ENCODE results near the gene IKBKG.
"Not testable (repeated sequence)": the region's sequence is repeated elsewhere in the genome, so short reads cannot be mapped to it uniquely, and the experiment has no call there.

IKBKG gene

DNA sequence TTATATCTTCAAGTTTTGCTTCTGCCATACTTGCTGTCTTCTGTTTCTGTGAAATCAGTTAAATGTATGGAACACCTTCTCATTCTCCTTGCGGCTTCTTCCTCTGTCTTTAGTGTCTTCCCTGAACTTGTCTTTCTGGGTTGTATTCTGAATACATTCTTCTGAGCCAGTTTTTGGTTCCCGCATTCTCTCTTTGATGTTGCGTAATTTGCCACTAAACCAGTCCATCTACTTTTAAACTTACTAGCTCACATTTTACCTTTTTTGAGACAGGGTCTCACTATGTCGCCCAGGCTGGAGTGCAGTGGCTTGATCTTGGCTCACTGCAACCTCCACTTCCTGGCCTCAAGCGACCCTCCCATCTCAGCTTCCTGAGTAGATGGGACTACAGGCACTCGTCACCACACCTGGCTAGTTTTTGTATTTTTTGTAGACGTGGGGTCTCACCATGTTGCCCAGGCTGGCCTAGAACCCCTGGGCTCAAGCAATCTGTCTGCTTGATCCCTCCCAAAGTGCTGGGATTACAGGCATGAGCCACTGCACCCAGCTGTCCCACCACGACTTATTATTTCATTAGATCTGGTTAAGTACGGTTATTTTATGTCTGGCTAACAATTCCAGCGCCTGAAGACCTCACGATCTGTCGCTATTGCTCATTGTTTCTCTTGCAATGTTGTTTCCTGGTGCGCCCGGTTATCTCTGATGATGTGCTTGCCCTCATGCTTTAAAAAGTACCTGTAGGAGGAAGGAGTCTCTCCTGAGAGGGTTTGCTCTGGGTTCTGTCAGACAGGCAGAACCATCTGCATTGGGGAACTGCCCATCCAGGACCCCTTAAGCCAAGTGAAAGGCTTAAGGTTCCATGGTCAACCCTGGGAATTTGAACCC is 21.6 kb upstream of the IKBKG start:
- no peak for DNase-seq
- intact Hi-C loops (cut with DNase I), result no loop called here

DNA sequence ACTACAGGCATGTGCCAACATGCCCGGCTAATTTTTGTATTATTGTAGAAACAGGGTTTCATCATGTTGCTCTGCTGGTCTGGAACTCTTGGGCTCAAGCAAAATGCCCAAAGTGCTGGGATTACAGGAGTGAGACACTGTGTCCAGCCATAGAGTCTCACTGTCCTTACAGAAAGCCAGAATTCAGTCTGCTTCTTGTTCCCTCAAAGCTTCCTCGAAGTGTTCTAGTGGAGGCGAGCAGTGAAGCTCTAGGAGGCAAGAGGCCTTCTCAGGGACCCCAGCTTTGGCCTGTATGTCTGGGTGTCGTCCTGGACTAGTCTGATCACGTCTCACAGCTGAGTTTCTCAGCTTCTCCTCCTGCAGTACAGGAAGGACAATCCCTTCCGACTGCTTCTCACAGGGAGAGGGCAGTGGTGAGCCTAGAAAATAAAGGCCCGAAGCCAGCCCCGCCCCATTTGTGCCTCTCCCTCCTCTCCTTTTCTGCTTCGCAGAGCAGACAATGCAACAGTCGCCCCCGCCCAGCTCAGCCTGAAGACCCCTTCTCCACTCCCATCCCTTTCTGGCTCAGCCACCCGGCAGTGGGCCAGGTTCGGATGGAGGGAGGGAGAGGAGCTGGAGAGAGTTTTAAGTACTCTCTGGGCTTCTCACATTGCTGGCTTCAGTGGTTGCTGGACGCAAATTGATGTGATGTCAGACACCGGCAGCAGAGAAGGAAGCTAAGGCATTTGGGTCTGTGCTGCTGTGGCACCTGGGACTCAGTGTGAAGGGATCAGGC is 20.3 kb upstream of the IKBKG start:
- peak; percentile 49 to 96 (median 72) for DNase-seq
- intact Hi-C loops (cut with DNase I), result no loop called here

DNA sequence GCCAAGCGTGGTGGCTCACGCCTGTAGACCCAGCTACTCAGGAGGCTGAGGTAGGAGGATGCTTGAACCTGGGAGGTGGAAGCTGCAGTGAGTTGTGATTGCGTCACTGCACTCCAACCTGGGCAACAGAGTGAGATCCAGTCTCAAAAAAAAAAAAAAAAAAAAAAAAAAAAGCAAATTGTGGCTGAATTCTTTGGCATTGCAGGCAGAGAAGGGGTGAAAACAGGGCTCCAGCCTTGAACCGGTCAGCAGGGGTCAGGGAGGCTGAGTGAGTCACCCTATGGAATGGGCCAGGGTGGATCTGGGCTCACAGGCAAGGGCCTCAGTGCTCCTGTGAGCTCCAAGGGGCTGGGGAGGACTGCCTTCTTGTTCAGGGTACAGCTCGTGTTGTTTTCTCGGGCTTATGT is 18.2 kb upstream of the IKBKG start:
- intact Hi-C loops (cut with DNase I), result no loop called here
- no peak for DNase-seq

DNA sequence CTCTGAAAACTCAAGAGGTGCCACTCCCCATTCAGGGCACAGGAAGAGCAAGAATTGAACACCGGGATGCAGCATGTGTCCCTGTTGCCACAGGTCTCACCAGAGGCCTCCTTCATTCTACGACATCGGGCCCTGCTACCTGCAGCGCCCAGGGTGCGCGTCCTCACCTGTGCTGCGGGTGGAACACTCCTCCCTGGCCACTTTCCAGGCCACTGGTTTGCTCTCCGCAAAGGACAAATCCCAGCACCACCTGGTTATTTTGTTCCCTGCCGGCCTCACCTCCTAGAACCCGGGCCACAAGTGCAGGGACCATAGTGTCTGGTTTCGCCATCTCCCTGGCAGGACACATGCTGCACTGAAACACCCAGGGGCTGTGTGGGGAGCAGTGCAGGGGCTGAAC is 17.1 kb upstream of the IKBKG start:
- no peak for DNase-seq
- intact Hi-C loops (cut with DNase I), result loop anchor here (5.0 kb wide), 1 partner anchor 133 kb away; the partner anchor contains the start of gene RPL10

DNA sequence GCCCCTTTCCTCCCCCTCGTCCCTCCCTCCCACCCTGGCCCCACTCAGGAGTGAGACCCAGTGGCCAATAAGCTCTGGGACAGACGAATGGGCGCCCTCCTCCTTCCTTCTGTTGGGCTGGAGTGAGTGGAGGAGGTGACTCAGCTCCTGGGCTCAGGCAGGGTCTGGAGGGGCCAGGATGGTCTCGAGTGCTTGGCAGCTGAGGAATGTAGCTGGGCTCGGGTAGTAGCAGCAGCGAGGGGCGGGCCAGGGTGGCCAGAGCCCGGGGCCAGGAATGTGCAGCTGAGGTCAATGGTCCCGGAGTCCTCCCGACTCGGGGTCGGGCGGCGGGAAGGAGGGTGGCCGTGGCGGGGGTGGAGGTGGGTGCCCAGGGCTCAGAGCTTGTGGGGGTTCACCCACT is 15.8 kb upstream of the IKBKG start:
- no peak for DNase-seq
- intact Hi-C loops (cut with DNase I), result loop anchor here (5.0 kb wide), 1 partner anchor 134 kb away; the partner anchor contains the start of gene RPL10

DNA sequence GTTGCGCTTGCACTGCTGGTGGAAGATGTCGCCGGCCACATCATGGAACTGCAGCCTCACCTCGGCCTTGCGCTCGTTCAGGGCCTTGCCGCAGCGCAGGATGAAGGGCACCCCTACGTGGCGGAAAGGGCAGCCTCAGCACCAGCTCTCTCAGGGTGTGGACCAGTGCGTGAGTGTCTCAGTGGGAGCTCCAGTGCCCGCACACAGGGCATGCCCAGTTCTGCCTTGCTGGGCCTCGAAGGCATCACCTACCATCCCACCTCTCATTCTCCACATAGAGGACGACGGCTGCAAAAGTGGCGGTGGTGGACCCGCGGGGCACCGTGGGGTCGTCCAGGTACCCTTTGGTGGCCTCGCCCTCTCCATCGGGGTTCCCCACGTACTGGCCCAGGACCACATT is 14.7 kb upstream of the IKBKG start:
- intact Hi-C loops (cut with DNase I), result loop anchor here (5.0 kb wide), 1 partner anchor 135 kb away; the partner anchor contains the start of gene RPL10

DNA sequence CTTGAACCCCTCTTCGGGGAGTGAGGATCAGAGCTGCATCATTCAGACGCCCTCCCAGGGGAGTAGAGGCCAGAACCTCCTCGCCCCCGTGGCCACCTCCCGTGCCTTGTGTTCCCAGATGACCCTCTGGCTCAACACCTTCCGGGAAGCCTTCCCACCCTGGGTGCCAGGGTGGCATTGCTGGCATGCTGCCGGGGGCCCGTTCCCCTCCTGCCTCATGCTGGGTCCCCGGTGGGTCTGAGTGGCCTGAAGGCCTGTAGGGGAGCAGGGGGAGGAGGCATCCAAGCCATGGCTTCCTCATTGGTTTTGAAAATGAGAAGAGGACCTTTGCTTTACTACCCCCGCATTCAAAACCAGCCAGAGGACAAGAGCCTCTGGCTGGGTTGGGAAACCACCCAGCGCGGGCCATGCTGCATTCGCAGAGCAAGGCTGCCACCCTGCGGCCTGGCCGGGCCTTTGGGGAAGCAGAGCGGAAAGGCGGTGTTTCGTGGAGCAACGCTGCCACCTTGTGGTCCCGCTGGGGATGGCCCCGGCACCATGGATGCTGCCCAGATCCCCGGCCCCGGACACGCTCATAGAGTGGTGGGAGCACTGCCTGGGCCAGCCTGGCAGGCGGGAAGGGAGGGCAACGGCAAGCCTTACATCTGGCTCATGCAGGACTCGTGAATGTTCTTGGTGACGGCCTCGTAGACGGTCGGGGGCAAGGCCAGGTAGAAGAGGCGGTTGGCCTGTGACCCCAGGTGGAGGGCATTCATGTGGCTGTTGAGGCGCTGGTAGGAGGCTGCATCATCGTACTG is 12.7 kb upstream of the IKBKG start:
- intact Hi-C loops (cut with DNase I), result loop anchor here (5.0 kb wide), 1 partner anchor 137 kb away; the partner anchor contains the start of gene RPL10
- DNase-seq, result peak; percentile 82 to 99 (median 92)

More for the DNA sequence above, 14.7 kb upstream of the IKBKG start:
- DNase-seq, result no peak

DNA sequence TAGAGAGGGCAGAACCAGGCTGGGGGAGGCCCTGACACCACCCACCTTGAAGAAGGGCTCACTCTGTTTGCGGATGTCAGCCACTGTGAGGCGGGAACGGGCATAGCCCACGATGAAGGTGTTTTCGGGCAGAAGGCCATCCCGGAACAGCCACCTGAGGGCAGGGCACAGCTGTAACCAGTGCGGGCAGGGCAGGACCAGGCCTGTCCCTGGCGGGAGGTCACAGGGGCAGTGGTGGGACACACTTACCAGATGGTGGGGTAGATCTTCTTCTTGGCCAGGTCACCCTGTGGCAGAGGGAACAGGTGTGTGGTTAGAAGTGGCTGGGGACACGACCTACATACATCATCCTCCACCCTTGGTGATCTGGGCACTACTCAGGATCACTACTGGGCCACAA is 11.5 kb upstream of the IKBKG start:
- intact Hi-C loops (cut with DNase I), result no loop called here
- DNase-seq, result peak in 1 of 10 donors; percentile 78

DNA sequence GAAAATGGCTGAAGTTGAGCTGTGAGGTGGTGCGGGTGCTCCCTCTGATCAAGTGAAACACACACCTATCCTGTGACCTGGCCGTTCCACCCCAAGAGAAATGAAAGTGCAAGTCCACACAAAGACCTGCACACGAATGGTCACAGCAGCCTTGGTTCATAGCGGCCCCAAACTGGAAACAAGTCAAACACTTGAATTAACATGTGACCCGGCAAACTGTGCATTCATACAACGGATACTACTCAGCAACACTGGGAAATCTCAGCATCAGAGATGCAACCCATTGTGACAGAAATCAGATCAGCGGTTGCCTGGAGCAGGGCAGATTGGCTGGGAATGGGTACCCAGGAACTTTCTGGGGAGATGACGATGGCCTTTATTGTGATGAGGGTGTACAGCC is 8.3 kb upstream of the IKBKG start:
- DNase-seq, result no peak
- intact Hi-C loops (cut with DNase I), result no loop called here

DNA sequence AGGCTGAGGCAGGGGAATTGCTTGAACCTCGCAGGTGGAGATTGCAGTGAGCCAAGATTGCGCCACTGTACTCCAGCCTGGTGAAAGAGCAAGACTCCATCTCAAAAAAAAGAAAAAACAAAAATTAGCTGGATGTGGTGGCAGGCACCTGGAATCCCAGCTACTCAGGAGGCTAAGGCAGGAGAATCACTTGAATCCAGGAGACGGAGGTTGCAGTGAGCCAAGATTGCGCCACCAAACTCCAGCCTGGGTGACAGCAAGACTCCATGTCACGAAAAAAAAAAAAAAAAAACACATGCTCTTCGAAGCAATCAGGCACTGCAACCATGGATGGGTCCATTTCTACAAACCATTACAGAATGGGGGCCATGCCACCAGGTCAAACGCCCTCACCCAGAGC is 7.1 kb upstream of the IKBKG start:
- DNase-seq; intact Hi-C loops (cut with DNase I): not testable (repeated sequence)

DNA sequence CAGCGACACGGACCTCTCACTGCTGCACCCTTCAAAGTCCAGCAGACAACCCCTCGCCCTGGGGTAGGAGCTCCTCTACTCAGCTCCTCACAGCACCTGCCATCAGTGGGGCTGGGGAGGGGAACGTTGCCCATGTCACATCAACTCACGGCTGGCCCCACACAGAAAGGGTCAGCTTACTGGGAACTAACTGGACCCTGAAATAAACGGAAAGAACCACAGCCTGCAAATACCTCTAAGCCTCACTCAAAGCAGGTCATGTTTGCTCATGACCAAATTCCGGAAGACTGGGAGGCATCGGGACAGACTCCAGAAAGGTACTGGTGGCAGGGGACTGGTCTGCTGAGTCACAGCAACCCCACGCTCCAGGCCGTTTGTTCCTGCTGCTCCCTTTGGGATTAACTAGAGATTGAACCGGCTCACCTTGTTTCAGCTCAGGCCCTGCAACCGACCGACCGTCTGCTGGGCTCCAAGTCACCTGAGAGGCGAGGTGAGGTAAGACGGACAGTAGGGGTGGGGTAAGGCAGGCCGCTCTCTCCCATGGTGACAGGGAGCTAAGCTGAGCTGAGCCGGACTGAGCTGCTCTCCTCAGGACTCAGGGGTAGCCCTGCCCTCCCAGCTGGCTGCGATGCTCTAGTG is 6.4 kb upstream of the IKBKG start:
- no peak for DNase-seq
- intact Hi-C loops (cut with DNase I), result no loop called here

DNA sequence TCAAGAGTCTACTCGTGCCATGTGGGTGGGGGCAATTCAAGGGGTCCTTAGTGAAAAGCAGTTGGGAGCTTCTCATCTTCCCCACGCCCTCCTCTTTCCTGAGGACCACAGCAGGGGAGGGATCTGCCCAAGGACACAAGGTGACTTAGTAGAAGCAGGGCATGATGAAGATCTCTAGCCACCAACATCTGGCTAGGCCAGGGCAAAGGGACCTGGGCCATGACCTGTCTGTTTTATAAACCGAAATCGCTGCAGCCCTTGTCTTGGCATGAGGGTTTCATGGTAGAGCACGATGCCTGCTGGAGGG is 5.9 kb upstream of the IKBKG start:
- no peak for DNase-seq
- intact Hi-C loops (cut with DNase I), result no loop called here

DNA sequence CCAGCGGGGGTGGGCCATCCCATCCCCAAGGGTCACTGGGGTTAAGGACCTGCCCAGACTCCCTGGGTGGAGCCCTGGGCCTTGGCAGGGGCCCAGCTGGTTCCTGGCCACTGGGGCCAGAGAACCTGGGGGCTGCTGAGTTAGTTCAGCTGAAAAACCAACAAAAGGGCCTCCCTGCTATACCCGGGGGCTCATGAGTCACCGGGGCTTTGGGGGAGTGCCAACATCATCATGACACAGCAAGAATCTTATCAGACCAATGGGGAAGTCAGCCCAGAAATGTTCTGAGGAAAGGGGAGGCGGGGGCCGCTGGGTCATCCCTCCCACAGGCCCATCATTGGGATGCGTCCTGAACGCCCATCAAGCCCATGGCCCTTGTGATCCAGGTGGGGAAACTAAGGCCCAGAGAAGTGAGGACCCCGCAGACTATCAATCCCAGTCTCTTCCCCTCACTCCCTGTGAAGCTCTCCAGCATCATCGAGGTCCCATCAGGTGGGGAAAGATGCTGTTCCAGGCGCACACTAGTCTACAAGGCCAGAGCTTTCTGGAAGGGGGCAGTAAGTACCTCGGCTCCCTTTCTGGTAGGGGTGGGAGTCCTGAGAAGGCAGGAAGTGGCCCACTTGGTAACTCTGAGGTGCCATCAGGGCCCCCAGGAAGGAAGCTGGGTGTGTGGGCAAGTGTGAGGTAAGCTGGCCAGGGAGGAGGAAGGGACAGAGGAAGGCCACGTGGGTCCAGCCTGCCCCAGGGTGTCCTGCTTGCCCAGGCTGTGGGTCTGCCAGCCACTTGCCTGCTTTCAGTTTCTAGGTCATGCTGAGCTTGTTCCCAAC is 5.3 kb upstream of the IKBKG start:
- intact Hi-C loops (cut with DNase I), result no loop called here
- peak in 4 of 10 donors; percentile 16 to 86 (median 56) for DNase-seq

DNA sequence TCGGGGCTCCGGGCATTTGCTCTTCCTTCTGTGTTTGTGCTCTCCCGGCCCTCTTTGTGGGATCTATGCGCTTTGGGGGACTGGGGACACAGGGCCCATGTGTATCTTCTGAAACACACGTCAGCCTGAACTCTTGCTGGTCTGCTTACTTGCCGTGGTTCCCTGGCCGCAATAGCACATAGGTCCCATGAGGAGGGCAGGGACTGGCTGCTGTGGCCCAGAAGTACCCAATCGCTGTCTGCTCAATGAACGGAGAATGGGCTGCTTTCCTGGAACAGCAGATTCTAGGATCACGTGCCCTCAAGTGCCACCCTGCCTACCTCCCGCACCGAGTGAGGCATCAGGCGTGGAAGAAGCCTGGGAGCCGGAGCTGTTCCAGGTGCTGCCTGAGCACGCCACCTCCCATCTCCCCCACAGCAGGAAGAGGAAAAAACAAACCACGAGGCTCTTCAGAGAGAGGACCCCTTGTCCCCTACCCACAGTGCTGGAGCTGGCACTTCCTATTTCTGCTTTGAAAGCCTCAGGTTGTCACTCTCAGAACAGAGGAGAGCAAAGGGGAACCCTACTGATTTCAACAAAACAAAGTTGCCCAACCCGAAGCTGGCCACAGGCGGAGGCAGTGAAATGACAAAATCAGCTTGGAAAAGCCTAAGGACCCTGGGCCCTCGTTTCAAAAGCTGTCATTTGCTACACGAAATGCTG is 4.5 kb upstream of the IKBKG start:
- peak in 3 of 10 donors; percentile 8 to 82 (median 53) for DNase-seq
- intact Hi-C loops (cut with DNase I), result no loop called here

DNA sequence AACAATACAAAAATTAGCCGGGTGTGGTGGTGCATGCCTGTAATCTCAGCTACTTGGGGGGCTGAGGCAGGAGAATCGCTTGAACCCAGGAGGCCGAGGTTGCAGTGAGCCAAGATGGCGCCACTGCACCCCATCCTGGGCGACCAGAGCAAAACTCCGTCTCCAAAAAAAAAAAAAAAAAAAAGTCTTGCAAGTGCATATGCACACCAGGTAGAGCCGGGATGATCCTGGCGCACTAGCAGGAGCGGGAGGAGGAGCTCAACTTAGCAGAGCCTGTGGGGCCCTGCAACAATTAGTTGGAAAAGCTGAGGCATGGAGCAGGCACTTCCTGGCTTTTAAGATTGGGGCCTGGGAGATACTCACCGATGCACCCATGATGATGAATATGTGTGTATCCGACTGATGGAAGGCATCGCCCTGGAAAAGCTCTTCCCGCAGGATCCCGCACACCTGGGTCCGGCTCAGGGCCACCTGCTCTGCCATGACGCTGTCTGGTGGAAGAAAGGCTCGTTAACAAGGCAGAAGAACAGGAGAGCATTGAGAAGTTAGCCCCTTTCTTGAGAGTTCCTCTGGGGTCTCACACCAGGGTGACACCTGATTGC is 1.6 kb upstream of the IKBKG start:
- intact Hi-C loops (cut with DNase I), result no loop called here
- DNase-seq, result peak in 2 of 10 donors; percentile 25 to 57

DNA sequence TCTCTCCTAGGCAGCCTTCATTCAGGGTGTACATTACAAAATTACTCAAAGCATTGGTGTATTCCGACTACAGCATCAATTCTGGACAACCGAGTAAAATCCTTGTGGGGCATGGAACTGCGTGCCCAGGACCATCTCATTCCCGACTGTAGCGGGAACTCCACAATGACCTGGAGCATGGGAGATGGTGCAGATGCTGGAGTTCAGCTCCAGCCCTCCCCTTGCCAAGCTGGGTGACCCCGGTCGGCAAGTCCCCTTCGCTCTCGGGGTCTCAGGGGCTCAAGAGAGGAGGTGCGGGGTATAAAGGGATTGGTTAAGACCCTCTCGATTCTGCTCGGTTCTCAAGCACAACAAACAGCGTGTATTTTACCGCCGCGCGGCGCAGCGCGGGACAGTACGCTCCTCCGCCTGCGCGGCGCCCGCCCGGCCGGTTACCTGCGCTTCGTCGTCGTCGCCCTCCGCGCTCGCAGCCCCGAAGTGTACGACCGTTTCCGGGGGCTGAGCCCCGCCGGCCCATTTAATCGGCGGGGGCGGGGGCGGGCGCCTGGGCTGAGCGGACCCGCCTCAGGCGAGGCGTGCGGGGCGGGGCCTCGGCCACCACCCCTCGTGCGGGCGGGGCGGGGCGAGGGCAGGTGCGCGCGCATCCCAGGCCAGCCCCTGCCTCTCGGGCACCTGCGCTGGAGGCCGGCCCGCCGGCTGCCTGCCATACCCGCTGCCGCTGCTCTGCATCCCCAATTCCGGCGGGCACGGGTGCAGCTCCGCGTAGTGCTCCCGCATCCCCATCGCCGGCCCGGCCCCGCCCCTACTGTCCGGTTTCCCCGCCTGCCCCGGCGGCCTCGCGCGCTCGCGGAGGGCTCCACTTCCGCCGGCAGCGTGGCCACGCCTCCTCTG is 821 bp upstream of the IKBKG start, which contains the start of gene G6PD:
TSS of gene G6PD (minus strand) at position 493 of the 891 bp plus-strand sequence. CDS start 691 bp downstream, outside the sequence.
- peak in 5 of 10 donors; percentile 24 to 69 (median 56) for DNase-seq
- intact Hi-C loops (cut with DNase I), result no loop called here

DNA sequence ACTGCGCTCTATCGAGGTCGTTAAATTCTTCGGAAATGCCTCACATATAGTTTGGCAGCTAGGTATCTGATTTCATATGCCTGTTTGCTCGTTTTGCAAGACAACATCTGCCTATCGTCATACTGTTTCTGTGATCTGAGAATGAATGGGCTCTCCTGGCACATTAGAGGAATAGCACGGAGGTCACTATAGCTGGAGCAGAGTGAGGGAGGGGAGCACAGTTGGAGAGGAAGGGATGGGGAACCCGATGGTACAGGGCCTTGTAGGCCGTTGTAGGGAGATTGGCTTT is 552 bp downstream of the IKBKG start:
- intact Hi-C loops (cut with DNase I), result no loop called here
- DNase-seq, result peak in 1 of 10 donors; percentile 12
